Liver (tissue), 9 donors: ENCODE measurements around the gene FAM168B. TPM values are rescaled to one million over a fixed set of nuclear protein-coding genes. Genes with fewer than 3 reads are reported as not detected.

Source experiments
- DNase-seq: peaks from one replicate; pipeline ENCODE4 v3.0.0-alpha.2; 2017; ENCODE audit warnings: low spot score
- H3K27ac ChIP-seq, 2 donors: one replicate each; pipeline ENCODE4 v1.7.0; 2013; ENCODE audit warnings: inconsistent platforms in 2 of 2, low read length in 2 of 2, control low read depth in 1 of 2, low read depth in 1 of 2, mild to moderate bottlenecking in 1 of 2
- H3K27me3 ChIP-seq, 4 donors: one replicate each; pipeline versions ENCODE4 v1.6.1 to v1.7.0; 2013; ENCODE audit warnings: low read length in 3 of 4, inconsistent platforms in 1 of 4, mild to moderate bottlenecking in 1 of 4, moderate library complexity in 1 of 4; ENCODE audit not compliant: control insufficient read depth in 4 of 4, insufficient read depth in 4 of 4
- H3K36me3 ChIP-seq, 4 donors: one replicate each; pipeline versions ENCODE4 v1.6.1 to v1.7.0; 2013; ENCODE audit warnings: low read length in 3 of 4, mild to moderate bottlenecking in 3 of 4, low read depth in 1 of 4, moderate library complexity in 1 of 4; ENCODE audit not compliant: control insufficient read depth in 4 of 4, insufficient read depth in 3 of 4
- H3K4me1 ChIP-seq, 4 donors: one replicate each; pipeline versions ENCODE4 v1.6.1 to v1.7.0; 2013; ENCODE audit warnings: low read length in 3 of 4, mild to moderate bottlenecking in 3 of 4, moderate library complexity in 1 of 4; ENCODE audit not compliant: control insufficient read depth in 4 of 4, insufficient read depth in 4 of 4
- H3K4me3 ChIP-seq, 3 donors: one replicate each; pipeline versions ENCODE4 v1.6.1 to v1.7.0; 2013; ENCODE audit warnings: low read length in 3 of 3, control low read depth in 1 of 3, low read depth in 1 of 3, mild to moderate bottlenecking in 1 of 3
- H3K9ac ChIP-seq, 2 donors: one replicate each; pipeline ENCODE4 v1.7.0; 2013; ENCODE audit warnings: low read length in 2 of 2, mild to moderate bottlenecking in 2 of 2, moderate library complexity in 2 of 2, control low read depth in 1 of 2, low read depth in 1 of 2
- H3K9me3 ChIP-seq, 4 donors: one replicate each; pipeline versions ENCODE4 v1.6.1 to v1.7.0; 2013; ENCODE audit warnings: low read length in 3 of 4; ENCODE audit not compliant: control insufficient read depth in 4 of 4
- HNF4A ChIP-seq, 2 donors: conservative IDR thresholded peaks; 2 replicates each; pipeline ENCODE4 v1.6.1; 2016; ENCODE audit warnings: antibody characterized with exemption in 2 of 2, mild to moderate bottlenecking in 2 of 2
- HNF4G ChIP-seq: IDR thresholded peaks from 2 replicates; pipeline ENCODE4 v1.6.1; 2016; ENCODE audit warnings: antibody characterized with exemption
- JUND ChIP-seq, 2 donors: IDR thresholded peaks; 2 replicates each; pipeline ENCODE4 v1.6.1; 2016; ENCODE audit warnings: antibody characterized with exemption in 2 of 2
- NR2F2 ChIP-seq: IDR thresholded peaks from 2 replicates; pipeline ENCODE4 v1.6.1; 2016; ENCODE audit warnings: antibody characterized with exemption
- RAD21 ChIP-seq, 2 donors: IDR thresholded peaks; 2 replicates each; pipeline ENCODE4 v1.6.1; 2016; ENCODE audit warnings: antibody characterized with exemption in 2 of 2, mild to moderate bottlenecking in 2 of 2
- REST ChIP-seq: IDR thresholded peaks from 2 replicates; pipeline ENCODE4 v1.6.1; 2016; ENCODE audit warnings: antibody characterized with exemption, mild to moderate bottlenecking
- RXRA ChIP-seq, 2 donors: IDR thresholded peaks; 2 replicates each; pipeline ENCODE4 v1.6.1; 2017 to 2018; ENCODE audit warnings: antibody characterized with exemption in 2 of 2, mild to moderate bottlenecking in 1 of 2
- WGBS: extraction: QIAGEN DNeasy Blood & Tissue Kit; methylation state at CpG from one replicate; pipeline ENCODE4 v1.1.7; 2013; 5-methylcytosine and 5-hydroxymethylcytosine counted together
- polyA plus RNA-seq, 2 donors: library from polyadenylated mRNA; stranded (reverse) in 1 of 2; unstranded in 1 of 2; fragments of 200-250 nt in 1 of 2; fragments of >200 nt in 1 of 2; fragmentation: Nextera tagmentation in 1 of 2; extraction: Ambion mirVana in 1 of 2; gene quantifications; one replicate each; pipeline versions ENCODE4 v1.2.1 to v1.2.3, GENCODE V29; 2013 to 2015
- total RNA-seq, 2 donors: library from RNA; depleted of rRNA; stranded (reverse); fragments of >200 nt; gene quantifications; one replicate each; pipeline ENCODE4 v1.2.3, GENCODE V29; 2014
- TF ChIP-seq, protein P1 (sequence below): IDR thresholded peaks from 2 replicates; pipeline ENCODE4 v1.6.1; 2016; ENCODE audit warnings: antibody characterized with exemption
- TF ChIP-seq, protein P2 (sequence below): IDR thresholded peaks from 2 replicates; pipeline ENCODE4 v1.6.1; 2016; ENCODE audit warnings: antibody characterized with exemption
- TF ChIP-seq, protein P3 (sequence below): fragments of 150-350 bp; IDR thresholded peaks from 2 replicates; pipeline ENCODE4 v1.5.1; 2017; ENCODE audit warnings: improper control_type of control experiment, low read depth, low read length; ENCODE audit not compliant: missing input control
- donor health status: healthy.
- donor health status: healthy.
- donor health status: healthy.
- donor health status: healthy.
- donor health status: healthy.

The FAM168B gene
- total and polyA plus RNA-seq, 4 donors = 13.9 to 62.3 (median 30.8) TPM

DNA sequence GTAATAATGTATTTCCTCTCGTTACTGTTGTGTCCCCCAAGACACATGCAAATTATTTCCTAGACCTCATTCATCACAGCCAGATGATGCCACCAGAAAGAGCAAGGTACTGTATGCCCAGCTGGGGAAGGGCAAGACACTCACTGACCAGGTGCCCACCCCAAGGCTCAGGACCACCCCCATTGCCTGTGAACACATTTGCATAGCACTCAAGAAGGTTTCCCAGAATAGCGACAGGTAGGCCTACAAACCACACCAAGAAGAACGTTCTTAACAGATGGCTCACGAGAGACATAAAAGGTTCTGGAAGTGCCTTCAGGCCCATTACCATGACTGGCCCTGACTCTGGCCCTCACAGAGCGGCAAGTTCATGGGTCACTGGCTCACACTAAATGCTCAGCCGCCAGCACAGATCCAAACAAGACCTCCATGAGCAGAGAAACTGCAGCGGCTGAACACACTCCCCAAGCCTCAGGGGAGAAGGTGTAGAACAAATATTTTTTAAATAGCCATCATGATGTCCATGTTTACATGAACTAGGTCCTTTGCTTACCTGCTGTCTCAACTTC is 44.0 kb downstream of the FAM168B start:
- Histone ChIP-seq H3K9ac (no peak overlapping the region), H3K27me3 (no peaks in the 10 kb centered on the region), H3K27ac (no peak overlapping the region), H3K4me3 (no peak overlapping the region), H3K36me3 (peaks cover 9 to 69% (median 50%) of the 10 kb centered on the region in 4 donors), H3K4me1 (no peaks in the 10 kb centered on the region), H3K9me3 (no peaks in the 10 kb centered on the region)
- no peak for DNase-seq
- TF ChIP-seq, protein P1, sequence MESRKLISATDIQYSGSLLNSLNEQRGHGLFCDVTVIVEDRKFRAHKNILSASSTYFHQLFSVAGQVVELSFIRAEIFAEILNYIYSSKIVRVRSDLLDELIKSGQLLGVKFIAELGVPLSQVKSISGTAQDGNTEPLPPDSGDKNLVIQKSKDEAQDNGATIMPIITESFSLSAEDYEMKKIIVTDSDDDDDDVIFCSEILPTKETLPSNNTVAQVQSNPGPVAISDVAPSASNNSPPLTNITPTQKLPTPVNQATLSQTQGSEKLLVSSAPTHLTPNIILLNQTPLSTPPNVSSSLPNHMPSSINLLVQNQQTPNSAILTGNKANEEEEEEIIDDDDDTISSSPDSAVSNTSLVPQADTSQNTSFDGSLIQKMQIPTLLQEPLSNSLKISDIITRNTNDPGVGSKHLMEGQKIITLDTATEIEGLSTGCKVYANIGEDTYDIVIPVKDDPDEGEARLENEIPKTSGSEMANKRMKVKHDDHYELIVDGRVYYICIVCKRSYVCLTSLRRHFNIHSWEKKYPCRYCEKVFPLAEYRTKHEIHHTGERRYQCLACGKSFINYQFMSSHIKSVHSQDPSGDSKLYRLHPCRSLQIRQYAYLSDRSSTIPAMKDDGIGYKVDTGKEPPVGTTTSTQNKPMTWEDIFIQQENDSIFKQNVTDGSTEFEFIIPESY = no peak
- no peak for TF ChIP-seq JUND (IDR thresholded peaks at IDR 0.05)
- TF ChIP-seq, protein P2, sequence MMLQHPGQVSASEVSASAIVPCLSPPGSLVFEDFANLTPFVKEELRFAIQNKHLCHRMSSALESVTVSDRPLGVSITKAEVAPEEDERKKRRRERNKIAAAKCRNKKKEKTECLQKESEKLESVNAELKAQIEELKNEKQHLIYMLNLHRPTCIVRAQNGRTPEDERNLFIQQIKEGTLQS = no peak
- no peak for TF ChIP-seq RAD21 (IDR thresholded peaks at IDR 0.05)
- no peak for TF ChIP-seq HNF4G
- TF ChIP-seq, protein P3, sequence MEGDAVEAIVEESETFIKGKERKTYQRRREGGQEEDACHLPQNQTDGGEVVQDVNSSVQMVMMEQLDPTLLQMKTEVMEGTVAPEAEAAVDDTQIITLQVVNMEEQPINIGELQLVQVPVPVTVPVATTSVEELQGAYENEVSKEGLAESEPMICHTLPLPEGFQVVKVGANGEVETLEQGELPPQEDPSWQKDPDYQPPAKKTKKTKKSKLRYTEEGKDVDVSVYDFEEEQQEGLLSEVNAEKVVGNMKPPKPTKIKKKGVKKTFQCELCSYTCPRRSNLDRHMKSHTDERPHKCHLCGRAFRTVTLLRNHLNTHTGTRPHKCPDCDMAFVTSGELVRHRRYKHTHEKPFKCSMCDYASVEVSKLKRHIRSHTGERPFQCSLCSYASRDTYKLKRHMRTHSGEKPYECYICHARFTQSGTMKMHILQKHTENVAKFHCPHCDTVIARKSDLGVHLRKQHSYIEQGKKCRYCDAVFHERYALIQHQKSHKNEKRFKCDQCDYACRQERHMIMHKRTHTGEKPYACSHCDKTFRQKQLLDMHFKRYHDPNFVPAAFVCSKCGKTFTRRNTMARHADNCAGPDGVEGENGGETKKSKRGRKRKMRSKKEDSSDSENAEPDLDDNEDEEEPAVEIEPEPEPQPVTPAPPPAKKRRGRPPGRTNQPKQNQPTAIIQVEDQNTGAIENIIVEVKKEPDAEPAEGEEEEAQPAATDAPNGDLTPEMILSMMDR = no peak
- TF ChIP-seq NR2F2 = no peak
- TF ChIP-seq HNF4A (conservative IDR thresholded peaks at IDR 0.05) = no peak
- TF ChIP-seq RXRA (IDR thresholded peaks at IDR 0.05) = no peak
- TF ChIP-seq REST = no peak
- 94% methylated on average over 7 of the region's 7 CpGs for WGBS

DNA sequence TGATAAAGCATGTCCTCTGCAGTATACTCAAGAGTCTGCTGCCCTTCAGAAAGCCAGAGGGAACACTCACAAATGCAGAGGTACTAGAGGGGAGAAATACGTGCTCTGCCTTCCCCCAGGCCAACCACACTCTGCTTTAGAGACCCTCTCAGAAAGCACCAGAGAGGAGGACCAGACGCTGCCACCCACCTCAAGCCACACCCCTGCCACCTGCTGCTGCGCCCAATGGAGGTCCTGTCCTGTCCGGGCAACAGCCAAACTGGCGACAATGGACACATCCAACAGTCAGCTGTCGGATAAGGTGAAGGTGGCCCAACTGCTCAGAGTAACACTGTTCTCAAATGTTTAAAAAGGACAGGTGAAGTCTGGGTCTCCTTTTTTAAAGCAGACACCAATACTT is 44.6 kb downstream of the FAM168B start:
- no peak overlapping the region for H3K4me3 ChIP-seq
- H3K27ac ChIP-seq = no peak overlapping the region
- H3K9ac ChIP-seq = no peak overlapping the region
- H3K27me3 ChIP-seq = no peaks in the 10 kb centered on the region
- no peaks in the 10 kb centered on the region for H3K4me1 ChIP-seq
- DNase-seq = no peak
- TF ChIP-seq RAD21 (IDR thresholded peaks at IDR 0.05) = no peak
- peaks cover 9 to 67% (median 50%) of the 10 kb centered on the region in 4 donors for H3K36me3 ChIP-seq
- H3K9me3 ChIP-seq = no peaks in the 10 kb centered on the region
- 97% methylated on average over 6 of the region's 6 CpGs for WGBS
